Kidney (tissue), 14 donors: ENCODE data around the gene BOD1. TPM values are rescaled to one million over a fixed set of nuclear protein-coding genes. Genes with fewer than 3 reads are reported as not detected.

Source experiments
- DNase-seq, 5 donors: peaks; one replicate each; pipeline ENCODE4 v3.0.0-alpha.2; 2013 to 2020
- FAIRE-seq: peaks from 2 replicates; lab custom pipeline; 2012; peaks lifted over from hg19 to GRCh38; lab: Jason Lieb, UNC
- H3K27ac ChIP-seq, 2 donors: one replicate each; pipeline ENCODE4 v1.7.0; 2013; ENCODE audit warnings: low read depth in 2 of 2, low read length in 2 of 2, inconsistent platforms in 1 of 2
- H3K27me3 ChIP-seq: one replicate; pipeline ENCODE4 v1.7.1; 2013; ENCODE audit warnings: low read length, inconsistent platforms; ENCODE audit not compliant: control insufficient read depth, insufficient read depth
- H3K36me3 ChIP-seq, 3 donors: one replicate each; pipeline versions ENCODE4 v1.7.0 to v1.7.1; 2013; ENCODE audit warnings: low read length in 3 of 3, control low read depth in 1 of 3, inconsistent platforms in 1 of 3; ENCODE audit not compliant: insufficient read depth in 3 of 3, control insufficient read depth in 2 of 3
- H3K4me1 ChIP-seq, 3 donors: one replicate each; pipeline versions ENCODE4 v1.7.0 to v1.7.1; 2013; ENCODE audit warnings: low read length in 3 of 3, inconsistent platforms in 1 of 3, low read depth in 1 of 3; ENCODE audit not compliant: control insufficient read depth in 2 of 3, insufficient read depth in 2 of 3
- H3K4me3 ChIP-seq, 3 donors: one replicate each; pipeline versions ENCODE4 v1.7.0 to v1.8.1; 2013; ENCODE audit warnings: low read length in 3 of 3, control low read depth in 1 of 3, inconsistent platforms in 1 of 3
- H3K9ac ChIP-seq, 3 donors: one replicate each; pipeline versions ENCODE4 v1.7.0 to v1.7.1; 2013; ENCODE audit warnings: low read length in 3 of 3, control low read depth in 1 of 3, inconsistent platforms in 1 of 3
- H3K9me3 ChIP-seq, 3 donors: one replicate each; pipeline versions ENCODE4 v1.7.0 to v1.7.1; 2013; ENCODE audit warnings: low read length in 3 of 3, control low read depth in 1 of 3, inconsistent platforms in 1 of 3; ENCODE audit not compliant: control insufficient read depth in 2 of 3, insufficient read depth in 1 of 3
- intact Hi-C: fragments of 100-400 bp; cut with DNase I; formaldehyde crosslinking; loops from one replicate; pipeline ENCODE4 v1.11.1; 2022
- polyA plus RNA-seq: library from polyadenylated mRNA; stranded (reverse); fragments of 350-450 nt; fragmentation: Illumina TruSeq; extraction: RNeasy Lipid Tissue Mini Kit (QIAGEN cat#74804); gene quantifications from one replicate; pipeline ENCODE4 v1.2.3, GENCODE V29; 2014; ENCODE audit warnings: low read depth, low replicate concordance; ENCODE audit not compliant: insufficient read depth
- total RNA-seq: library from RNA; stranded (reverse); fragmentation: NEBNext Ultra II Directional; extraction: Animal tissue kit (Norgen Biotek cat#: 25700); gene quantifications from one replicate; pipeline ENCODE4 v1.2.1, GENCODE V29; 2021
- TF ChIP-seq, protein P1 (sequence below): IDR thresholded peaks from 3 replicates; pipeline ENCODE4 v1.5.1; 2012; ENCODE audit warnings: mild to moderate bottlenecking, moderate library complexity, borderline replicate concordance; ENCODE audit not compliant: insufficient read depth; ENCODE audit errors: extremely low read depth
- donor health status: control.
- donor health status: control.
- donor health status: control.
- donor health status: control.
- donor health status: control.
- donor health status: DM: yes; HTN: yes; CAD: no.
- donor health status: Normal renal cell carcinoma (clear cell type).

The BOD1 gene
- total and polyA plus RNA-seq, 2 donors from 2014 or later = 32.5 to 43.6 TPM

DNA sequence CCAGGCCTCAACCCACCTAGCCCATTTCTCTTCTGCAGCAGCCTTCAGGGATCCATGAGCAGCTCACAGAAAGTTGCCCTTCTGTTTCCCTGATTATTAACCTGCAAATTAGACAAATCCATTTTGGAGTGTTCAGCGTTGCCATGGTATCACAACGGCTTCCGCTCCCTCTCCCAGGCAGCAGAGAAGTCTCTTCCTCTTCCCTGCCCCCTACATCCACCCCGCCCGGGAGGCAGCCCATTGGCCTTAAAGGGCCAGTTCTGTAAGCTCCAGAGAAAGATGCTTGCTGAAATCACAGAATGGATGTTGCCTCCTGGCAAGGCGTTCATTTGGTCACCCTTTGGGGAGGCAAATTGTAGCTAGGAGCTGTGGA, 47.7 kb upstream of the BOD1 start:
- H3K4me1 ChIP-seq = peaks cover 0 to 8% (median 5%) of the 10 kb centered on the region in 3 donors
- H3K9ac ChIP-seq = no peak overlapping the region
- H3K4me3 ChIP-seq = no peak overlapping the region
- H3K9me3 ChIP-seq = no peaks in the 10 kb centered on the region
- H3K36me3 ChIP-seq = no peaks in the 10 kb centered on the region
- intact Hi-C loops = no loop called here
- FAIRE-seq = no peak
- peak in 3 of 5 donors; percentile 38 to 60 (median 54) for DNase-seq
- no peaks in the 10 kb centered on the region for H3K27me3 ChIP-seq
- TF ChIP-seq, protein P1, sequence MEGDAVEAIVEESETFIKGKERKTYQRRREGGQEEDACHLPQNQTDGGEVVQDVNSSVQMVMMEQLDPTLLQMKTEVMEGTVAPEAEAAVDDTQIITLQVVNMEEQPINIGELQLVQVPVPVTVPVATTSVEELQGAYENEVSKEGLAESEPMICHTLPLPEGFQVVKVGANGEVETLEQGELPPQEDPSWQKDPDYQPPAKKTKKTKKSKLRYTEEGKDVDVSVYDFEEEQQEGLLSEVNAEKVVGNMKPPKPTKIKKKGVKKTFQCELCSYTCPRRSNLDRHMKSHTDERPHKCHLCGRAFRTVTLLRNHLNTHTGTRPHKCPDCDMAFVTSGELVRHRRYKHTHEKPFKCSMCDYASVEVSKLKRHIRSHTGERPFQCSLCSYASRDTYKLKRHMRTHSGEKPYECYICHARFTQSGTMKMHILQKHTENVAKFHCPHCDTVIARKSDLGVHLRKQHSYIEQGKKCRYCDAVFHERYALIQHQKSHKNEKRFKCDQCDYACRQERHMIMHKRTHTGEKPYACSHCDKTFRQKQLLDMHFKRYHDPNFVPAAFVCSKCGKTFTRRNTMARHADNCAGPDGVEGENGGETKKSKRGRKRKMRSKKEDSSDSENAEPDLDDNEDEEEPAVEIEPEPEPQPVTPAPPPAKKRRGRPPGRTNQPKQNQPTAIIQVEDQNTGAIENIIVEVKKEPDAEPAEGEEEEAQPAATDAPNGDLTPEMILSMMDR = no peak
- no peak overlapping the region for H3K27ac ChIP-seq

DNA sequence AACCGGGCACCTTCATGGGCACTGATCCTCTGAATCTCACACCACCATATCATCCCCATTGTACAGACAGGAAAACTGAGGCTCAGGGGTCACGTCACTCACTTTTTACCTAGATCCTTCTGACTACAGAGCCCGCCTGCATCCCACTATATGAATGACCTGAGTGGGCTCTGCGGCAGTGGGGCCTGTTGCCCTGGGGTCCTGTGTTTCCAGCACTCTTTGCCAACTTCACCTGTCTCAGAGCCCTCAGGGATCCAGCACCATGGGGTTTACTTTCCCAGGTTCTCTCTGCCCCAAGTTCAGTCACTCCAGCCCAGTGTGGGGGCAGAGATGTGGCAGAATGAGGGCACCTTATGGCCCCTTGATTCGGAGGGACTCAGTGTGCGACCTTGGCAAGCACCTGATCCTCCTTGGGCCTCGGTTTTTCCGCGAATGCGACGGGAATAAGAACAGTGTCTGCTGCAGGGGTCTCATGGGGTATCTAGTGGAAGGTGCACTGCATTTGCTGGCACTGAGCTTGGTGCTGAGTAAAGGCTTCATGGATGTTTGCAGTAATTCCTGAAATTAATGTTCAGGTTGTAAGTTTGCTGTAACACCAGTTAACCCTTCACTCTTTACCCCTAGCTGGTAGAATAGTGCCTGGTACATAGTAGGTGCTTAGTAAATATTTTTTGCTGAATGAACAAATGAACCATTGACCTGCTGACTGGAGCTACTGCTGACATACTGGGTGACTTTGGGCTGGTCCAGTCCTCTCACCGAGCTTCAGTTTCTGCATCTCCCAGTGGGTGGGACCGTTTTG, 47.1 kb upstream of the BOD1 start:
- TF ChIP-seq, protein P1 = no peak
- no peak overlapping the region for H3K9ac ChIP-seq
- FAIRE-seq = no peak

DNA sequence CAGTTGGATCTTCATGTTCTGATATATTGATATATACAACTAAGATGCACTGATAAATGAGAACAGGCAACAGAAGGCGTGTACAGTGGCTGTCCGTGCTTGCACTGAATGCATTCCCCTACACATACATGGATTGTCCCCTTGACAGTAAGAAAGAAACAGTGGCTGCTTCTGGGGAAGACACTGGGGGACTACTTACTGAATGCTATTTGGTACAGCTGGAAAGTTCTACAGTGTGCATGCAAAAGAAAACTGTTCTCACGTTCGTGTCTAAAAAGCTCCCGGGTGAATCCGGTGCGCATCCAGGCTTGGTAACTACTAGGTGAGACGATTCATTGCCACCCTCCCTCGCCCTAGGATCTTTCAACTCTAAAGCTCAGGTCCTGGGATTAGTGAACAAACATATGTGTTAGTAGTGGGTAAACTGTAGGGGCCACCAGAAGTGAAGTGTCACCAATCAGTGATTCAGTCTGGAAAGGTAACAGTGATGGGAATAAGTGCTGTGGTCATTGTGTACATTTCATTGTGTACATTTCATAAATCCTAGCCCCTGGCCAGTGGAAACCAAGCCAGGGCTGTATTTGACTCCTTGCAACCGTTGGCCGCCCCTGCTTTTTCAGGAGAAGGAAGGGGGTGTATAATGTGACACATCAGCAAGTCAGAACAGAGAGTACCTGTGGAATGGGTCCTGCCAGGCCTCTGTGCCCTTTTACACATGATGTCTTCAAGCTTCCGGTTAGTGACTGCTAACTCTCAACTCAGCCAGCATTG, 46.3 kb upstream of the BOD1 start:
- Histone ChIP-seq H3K27me3 (no peaks in the 10 kb centered on the region), H3K9me3 (no peaks in the 10 kb centered on the region), H3K36me3 (no peaks in the 10 kb centered on the region), H3K9ac (no peak overlapping the region), H3K4me1 (peaks cover 0 to 8% (median 5%) of the 10 kb centered on the region in 3 donors), H3K27ac (no peak overlapping the region), H3K4me3 (no peak overlapping the region)
- TF ChIP-seq, protein P1 = no peak
- DNase-seq (no peak), FAIRE-seq (no peak)
- intact Hi-C loops = no loop called here

More for the DNA sequence above, 47.1 kb upstream of the BOD1 start:
- peak in 1 of 5 donors; percentile 8 for DNase-seq
- H3K4me1 ChIP-seq = peaks cover 0 to 8% (median 5%) of the 10 kb centered on the region in 3 donors
- H3K27ac ChIP-seq = no peak overlapping the region
- H3K4me3 ChIP-seq = no peak overlapping the region
- no peaks in the 10 kb centered on the region for H3K9me3 ChIP-seq
- intact Hi-C loops = no loop called here
- no peaks in the 10 kb centered on the region for H3K36me3 ChIP-seq
- H3K27me3 ChIP-seq = no peaks in the 10 kb centered on the region
